ENCODE results near the gene TP63.
"Not testable (repeated sequence)": the region's sequence is repeated elsewhere in the genome, so short reads cannot be mapped to it uniquely, and the experiment has no call there.

Gene TP63

GRCh38 chr3:189626286-189626685 lies 4.9 kb upstream of the TP63 start:
- DNase-seq (ENCODE audit: low read depth), result no peak

GRCh38 chr3:189629803-189630455 lies 1.3 kb upstream of the TP63 start:
- no peak for DNase-seq (ENCODE audit: low read depth)

- DNase-seq (ENCODE audit: low read depth), result no peak
These were observed 319 bp upstream of the TP63 start for GRCh38 chr3:189630767-189631372.

- DNase-seq (ENCODE audit: low read depth), result no peak
These were observed 220 bp downstream of the TP63 start for GRCh38 chr3:189631409-189631808.

GRCh38 chr3:189632242-189632641 lies 1.1 kb downstream of the TP63 start:
- no peak for DNase-seq (ENCODE audit: low read depth)

- no peak for DNase-seq (ENCODE audit: low read depth)
These were observed 4.2 kb downstream of the TP63 start for GRCh38 chr3:189635339-189635738.

- DNase-seq (ENCODE audit: low read depth), result no peak
These were observed 4.9 kb downstream of the TP63 start for GRCh38 chr3:189636048-189636447.

GRCh38 chr3:189637750-189638149 lies 6.6 kb downstream of the TP63 start:
- no peak for DNase-seq (ENCODE audit: low read depth)

- DNase-seq (ENCODE audit: low read depth), result no peak
These were observed 7.3 kb downstream of the TP63 start for GRCh38 chr3:189638276-189639031.

- no peak for DNase-seq (ENCODE audit: low read depth)
These were observed 10.6 kb downstream of the TP63 start for GRCh38 chr3:189641776-189642175.

GRCh38 chr3:189646853-189647542 lies 15.8 kb downstream of the TP63 start:
- no peak for DNase-seq (ENCODE audit: low read depth)

GRCh38 chr3:189652042-189652441 lies 20.9 kb downstream of the TP63 start:
- DNase-seq (ENCODE audit: low read depth), result no peak

GRCh38 chr3:189655617-189656016 lies 24.4 kb downstream of the TP63 start:
- DNase-seq (ENCODE audit: low read depth), result no peak

- DNase-seq (ENCODE audit: low read depth), result no peak
These were observed 28.4 kb downstream of the TP63 start for GRCh38 chr3:189659571-189659970.

- no peak for DNase-seq (ENCODE audit: low read depth)
These were observed 33.1 kb downstream of the TP63 start for GRCh38 chr3:189664311-189664710.

GRCh38 chr3:189672346-189672745 lies 41.2 kb downstream of the TP63 start:
- DNase-seq (ENCODE audit: low read depth), result not testable (repeated sequence)

GRCh38 chr3:189673535-189673934 lies 42.3 kb downstream of the TP63 start:
- DNase-seq (ENCODE audit: low read depth), result no peak

GRCh38 chr3:189674249-189674913 lies 43.2 kb downstream of the TP63 start:
- no peak for DNase-seq (ENCODE audit: low read depth)

- DNase-seq (ENCODE audit: low read depth), result no peak
These were observed 46.5 kb downstream of the TP63 start for GRCh38 chr3:189677667-189678066.

GRCh38 chr3:189680723-189681122 lies 49.5 kb downstream of the TP63 start:
- DNase-seq (ENCODE audit: low read depth), result no peak

- no peak for DNase-seq (ENCODE audit: low read depth)
These were observed 52.5 kb downstream of the TP63 start for GRCh38 chr3:189683546-189684255.

GRCh38 chr3:189684317-189684716 lies 53.1 kb downstream of the TP63 start:
- DNase-seq (ENCODE audit: low read depth), result no peak

All from stimulated activated CD4-positive, alpha-beta T cell treated with anti-CD3 and anti-CD28 coated beads, Interleukin-2, amount 100 ng/mL, for 4 hours (primary cell).